GM12878 (cell line): ENCODE data around the gene CYTH2. TPM values are rescaled to one million over a fixed set of nuclear protein-coding genes. Genes with fewer than 3 reads are reported as not detected.
A peak's percentile ranks its signal among the peaks of the same experiment; 100 is the strongest.

Experiments
- ATAC-seq: fragments of 200-7000 bp; cut with Tn5 transposase; 3 replicates; pipeline ENCODE4 v1.9.1; 2020; ENCODE audit warnings: mild to moderate bottlenecking, moderate library complexity
- BruUV-seq: library from RNA; stranded (reverse); fragments of 400-500 nt; replicated peaks from 2 replicates; lab custom pipeline; 2021; lab: Mats Ljungman, UMichigan
- CTCF ChIA-PET: fragments of 300-600 bp; sonication (Branson Sonifier 250); formaldehyde crosslinking; extraction: SDS; loops from one replicate; lab custom pipeline; 2021; ENCODE audit warnings: inconsistent platforms; lab: Yijun Ruan, JAX
- POLR2A ChIA-PET: fragments of 350-600 bp; formaldehyde crosslinking; extraction: SDS; loops from one replicate; lab custom pipeline; 2021; ENCODE audit warnings: inconsistent platforms; lab: Charles Lee
- RAD21 ChIA-PET: fragments of 300-600 bp; sonication (Branson Sonifier 250); formaldehyde crosslinking; loops from one replicate; lab custom pipeline; 2023; ENCODE audit warnings: antibody characterized with exemption; ENCODE audit not compliant: unreplicated experiment; lab: Charles Lee
- SMC1A ChIA-PET: fragments of 300-600 bp; sonication (Branson Sonifier 250); formaldehyde crosslinking; loops from one replicate; lab custom pipeline; 2023; ENCODE audit not compliant: unreplicated experiment, uncharacterized antibody; lab: Charles Lee
- DNase-seq: peaks from one replicate; pipeline ENCODE4 v3.0.0-alpha.2; 2011; ENCODE audit warnings: low read depth, low spot score
- FAIRE-seq: peaks from 3 replicates; lab custom pipeline; 2011; peaks lifted over from hg19 to GRCh38; lab: Jason Lieb, UNC
- H2AFZ ChIP-seq: 2 replicates; pipeline ENCODE4 v1.6.0; 2011; ENCODE audit warnings: low read depth, low read length, control low read depth; ENCODE audit not compliant: control insufficient read depth
- H3K27ac ChIP-seq: 2 replicates; pipeline ENCODE4 v1.5.1; 2011; ENCODE audit warnings: control low read depth; ENCODE audit not compliant: control insufficient read depth, insufficient read depth
- H3K27me3 ChIP-seq, 2 experiments: replicated peaks in 1 of 2; 2 replicates each; pipeline versions ENCODE4 v1.6.0 to v1.6.1; 2011; ENCODE audit warnings: low read length in 1 of 2; ENCODE audit not compliant: control insufficient read depth in 2 of 2, insufficient read depth in 2 of 2
- H3K36me3 ChIP-seq, 2 experiments: 2 replicates each; pipeline ENCODE4 v1.5.1; 2011; ENCODE audit warnings: low read length in 1 of 2; ENCODE audit not compliant: control insufficient read depth in 2 of 2, insufficient read depth in 2 of 2
- H3K4me1 ChIP-seq: 2 replicates; pipeline ENCODE4 v1.6.1; 2011; ENCODE audit warnings: mild to moderate bottlenecking, low read length, moderate library complexity, mixed read lengths; ENCODE audit not compliant: control insufficient read depth, insufficient read depth
- H3K4me2 ChIP-seq: 2 replicates; pipeline ENCODE4 v1.6.0; 2011; ENCODE audit warnings: control low read depth; ENCODE audit not compliant: control insufficient read depth, insufficient read depth
- H3K4me3 ChIP-seq: fragments of 200-600 bp; sonication (generic); 2 replicates; pipeline ENCODE4 v1.5.1; 2016
- H3K79me2 ChIP-seq: 2 replicates; pipeline ENCODE4 v1.6.0; 2011; ENCODE audit warnings: low read length; ENCODE audit not compliant: control insufficient read depth, insufficient read depth
- H3K9ac ChIP-seq: 2 replicates; pipeline ENCODE4 v1.8.0; 2011; ENCODE audit warnings: low read length, control low read depth, mixed read lengths; ENCODE audit not compliant: control insufficient read depth, insufficient read depth
- H3K9me3 ChIP-seq: replicated peaks from 3 replicates; pipeline ENCODE4 v1.5.1; 2011; ENCODE audit warnings: mild to moderate bottlenecking, low read length; ENCODE audit not compliant: control insufficient read depth, insufficient read depth
- H4K20me1 ChIP-seq: 2 replicates; pipeline ENCODE4 v1.6.0; 2011; ENCODE audit not compliant: control insufficient read depth, insufficient read depth
- ATF7 ChIP-seq: fragments of 450-650 bp; IDR thresholded peaks from 2 replicates; pipeline ENCODE4 v1.6.1; 2016; ENCODE audit warnings: low read depth, mild to moderate bottlenecking
- BHLHE40 ChIP-seq, 2 experiments: fragments of 450-650 bp in 1 of 2; IDR thresholded peaks; 2 replicates each; pipeline ENCODE4 v1.6.1; 2011 to 2017; ENCODE audit warnings: low read depth in 2 of 2, borderline replicate concordance in 1 of 2, improper control_type of control experiment in 1 of 2, low read length in 1 of 2, mild to moderate bottlenecking in 1 of 2
- EED ChIP-seq: sonication (generic); IDR thresholded peaks from 2 replicates; pipeline ENCODE4 v1.6.1; 2016; ENCODE audit warnings: antibody characterized with exemption, low read depth
- HCFC1 ChIP-seq: fragments of 150-350 bp; IDR thresholded peaks from 2 replicates; pipeline ENCODE4 v1.6.1; 2014; ENCODE audit warnings: low read length
- HDAC2 ChIP-seq: fragments of 200-600 bp; sonication (generic); IDR thresholded peaks from 2 replicates; pipeline ENCODE4 v1.6.1; 2017
- HSF1 ChIP-seq: fragments of 150-350 bp; IDR thresholded peaks from 2 replicates; pipeline ENCODE4 v1.6.1; 2014; ENCODE audit warnings: mild to moderate bottlenecking, low read depth, low read length
- IKZF1 ChIP-seq: fragments of 450-650 bp; conservative IDR thresholded peaks from 2 replicates; pipeline ENCODE4 v1.6.1; 2017; ENCODE audit warnings: antibody characterized with exemption, mild to moderate bottlenecking
- IKZF2 ChIP-seq, 2 experiments: fragments of 450-650 bp; IDR thresholded peaks; 2 replicates each; pipeline ENCODE4 v1.6.1; 2017; ENCODE audit warnings: mild to moderate bottlenecking in 2 of 2, moderate library complexity in 2 of 2
- MXI1 ChIP-seq: fragments of 150-350 bp; IDR thresholded peaks from 2 replicates; pipeline ENCODE4 v1.6.1; 2011; ENCODE audit warnings: low read depth, mild to moderate bottlenecking, inconsistent platforms, low read length, improper control_type of control experiment
- NR2C1 ChIP-seq: fragments of 450-650 bp; IDR thresholded peaks from 2 replicates; pipeline ENCODE4 v1.6.1; 2017; ENCODE audit warnings: antibody characterized with exemption, mild to moderate bottlenecking, moderate library complexity
- NRF1 ChIP-seq: conservative IDR thresholded peaks from 2 replicates; pipeline ENCODE4 v1.6.1; 2011; ENCODE audit warnings: mild to moderate bottlenecking, low read depth, low read length, improper control_type of control experiment
- PRDM15 ChIP-seq: fragments of 450-650 bp; formaldehyde crosslinking; IDR thresholded peaks from 2 replicates; pipeline ENCODE4 v1.4.0; 2020; ENCODE audit warnings: mild to moderate bottlenecking, moderate library complexity
- RUNX3 ChIP-seq: IDR thresholded peaks from 2 replicates; pipeline ENCODE4 v1.6.1; 2012; ENCODE audit warnings: low read length, inconsistent platforms
- SPI1 ChIP-seq: IDR thresholded peaks from 2 replicates; pipeline ENCODE4 v1.6.1; 2011; ENCODE audit warnings: low read depth, mild to moderate bottlenecking, low read length, moderate library complexity, borderline replicate concordance; ENCODE audit not compliant: insufficient read depth
- SUPT20H ChIP-seq: IDR thresholded peaks from 2 replicates; pipeline ENCODE4 v1.6.1; 2011; ENCODE audit warnings: low read depth, mild to moderate bottlenecking, low read length, moderate library complexity, borderline replicate concordance; ENCODE audit not compliant: control insufficient read depth
- ZBTB33 ChIP-seq: fragments of 450-650 bp; IDR thresholded peaks from 2 replicates; pipeline ENCODE4 v1.6.1; 2017; ENCODE audit warnings: mild to moderate bottlenecking
- ZNF217 ChIP-seq: fragments of 450-650 bp; IDR thresholded peaks from 2 replicates; pipeline ENCODE4 v1.6.1; 2017; ENCODE audit warnings: antibody characterized with exemption, mild to moderate bottlenecking
- ZNF384 ChIP-seq: IDR thresholded peaks from 2 replicates; pipeline ENCODE4 v1.6.1; 2012; ENCODE audit warnings: low read depth, mild to moderate bottlenecking, low read length, improper control_type of control experiment, borderline replicate concordance
- ZSCAN29 ChIP-seq: fragments of 450-650 bp; IDR thresholded peaks from 2 replicates; pipeline ENCODE4 v1.6.1; 2017; ENCODE audit warnings: mild to moderate bottlenecking, moderate library complexity
- WGBS: methylation state at CpG from one replicate; pipeline ENCODE4 v1.1.6; 2016; ENCODE audit warnings: low lambda C conversion rate; ENCODE audit not compliant: insufficient replicate concordance, insufficient coverage; ENCODE audit errors: missing lambda C conversion rate; 5-methylcytosine and 5-hydroxymethylcytosine counted together
- in situ Hi-C: fragments of 300-500 bp; cut with MboI; formaldehyde crosslinking; loops from 9 replicates; pipeline ENCODE4 v1.14.3; 2018; ENCODE audit warnings: mixed read lengths
- intact Hi-C: fragments of 100-400 bp; cut with micrococcal nuclease; formaldehyde crosslinking; loops from one replicate; pipeline ENCODE4 v1.14.2; 2022; ENCODE audit not compliant: unreplicated experiment
- polyA plus RNA-seq, 11 experiments: library from polyadenylated mRNA; depleted of rRNA in 4 of 11; unstranded in 6 of 11; stranded (reverse) in 5 of 11; fragments of >200 nt; fragmentation: Nextera tagmentation in 4 of 11; fragmentation: Illumina TruSeq in 1 of 11; extraction: Ambion mirVana in 4 of 11; extraction: Trizol in 1 of 11; gene quantifications; 1 replicate in 1 of 11; 2 replicates in 10 of 11; pipeline versions ENCODE4 v1.2.1 to v1.2.3, GENCODE V29; 2011 to 2016; ENCODE audit warnings: inconsistent platforms in 2 of 11, missing spikeins in 2 of 11, low read depth in 1 of 11
- total RNA-seq, 4 experiments: library from RNA; depleted of rRNA in 3 of 4; stranded (reverse); fragments of >200 nt in 3 of 4; fragmentation: Illumina TruSeq in 1 of 4; extraction: Trizol in 1 of 4; gene quantifications; 2 replicates each; pipeline versions ENCODE4 v1.2.1 to v1.2.3, GENCODE V29; 2013 to 2021

CYTH2 gene
- total and polyA plus RNA-seq, 10 of the 15 experiments (the other 5 are each of a cell fraction or from before 2014, with no cell fraction given): 1.3 to 31.9 (median 22.2) TPM

- ATAC-seq (peak; percentile 84), FAIRE-seq (peak; percentile 59), DNase-seq (no peak)
- intact Hi-C loops (no loop called here), in situ Hi-C loops (no loop called here)
- H3K27ac ChIP-seq: peak overlapping the region; percentile 24; the same call in 1 of the 2 replicates
- peak overlapping the region; percentile 57; the same call in 1 of the 2 replicates for H3K9ac ChIP-seq
- H4K20me1 ChIP-seq: no peaks in the 10 kb centered on the region
- 0 out of 2 replicates have a peak overlapping the region, but pooled peaks have one; percentile 33 for H3K4me3 ChIP-seq
- RAD21 ChIA-PET: no interaction called here
- CTCF ChIA-PET: no interaction called here
- BruUV-seq: no TSS peak
- H3K79me2 ChIP-seq: no peaks in the 10 kb centered on the region
- peak overlapping the region; percentile 66 for H3K4me2 ChIP-seq
- peak overlapping the region; percentile 78 for H2AFZ ChIP-seq
- POLR2A ChIA-PET: interaction anchor here (0.7 to 0.8 kb wide), 2 partner anchors 11 to 292 kb away, joined by 3 to 5 read pairs; no protein-coding TSS in a partner anchor
- SMC1A ChIA-PET: no interaction called here
- 3% methylated on average over 8 of the region's 8 CpGs for WGBS
- no peaks in the 10 kb centered on the region for H3K9me3 ChIP-seq
- H3K4me1 ChIP-seq: peaks cover 6% of the 10 kb centered on the region
- no peaks in the 10 kb centered on the region for H3K27me3 ChIP-seq
- H3K36me3 ChIP-seq: no peaks in the 10 kb centered on the region
- TF ChIP-seq HDAC2 (no peak), NRF1 (no peak), IKZF1 (peak; percentile 92), PRDM15 (CRISPR knock-in tag) (no peak), ZBTB33 (no peak), ZSCAN29 (no peak), ATF7 (0 out of 2 replicates have a peak, but pooled peaks have one; percentile 50), SPI1 (peak; percentile 79), NR2C1 (no peak), ZNF217 (no peak), BHLHE40 (IDR thresholded peaks at IDR 0.05; ENCODE audit: borderline replicate concordance in 1 of 2, low read depth in 2 of 2, low read length in 1 of 2) (no peak), HSF1 (no peak), ZNF384 (no peak), HCFC1 (no peak), IKZF2 (IDR thresholded peaks at IDR 0.05) (peak; percentile 95), MXI1 (no peak), SUPT20H (no peak), EED (peak; percentile 89), RUNX3 (peak; percentile 29; the same call in 1 of the 2 replicates)
Measured at GRCh38 chr19:48424694-48425219, 44.4 kb upstream of the CYTH2 start.
